NT2/D1 (cell line): ENCODE results near the gene NCKAP1.

Experiments used
- DNase-seq: peaks from one replicate; pipeline ENCODE4 v3.0.0-alpha.2; 2011; ENCODE audit warnings: low read depth, low spot score
- H3K27me3 ChIP-seq: 2 replicates; pipeline ENCODE4 v1.6.0; 2011; ENCODE audit warnings: mild to moderate bottlenecking; ENCODE audit not compliant: insufficient read length, insufficient read depth
- H3K36me3 ChIP-seq: 2 replicates; pipeline ENCODE4 v1.6.1; 2011; ENCODE audit warnings: mild to moderate bottlenecking, low read length, mixed read lengths; ENCODE audit not compliant: insufficient read depth, insufficient read length
- H3K4me1 ChIP-seq: 2 replicates; pipeline ENCODE4 v1.5.1; 2011; ENCODE audit not compliant: insufficient read depth, insufficient read length
- H3K4me3 ChIP-seq: 2 replicates; pipeline ENCODE4 v1.5.1; 2011; ENCODE audit warnings: low read depth; ENCODE audit not compliant: insufficient read length
- H3K9ac ChIP-seq: 2 replicates; pipeline ENCODE4 v1.6.0; 2011; ENCODE audit warnings: low read depth; ENCODE audit not compliant: insufficient read length
- H3K9me3 ChIP-seq: 2 replicates; pipeline ENCODE4 v1.5.1; 2011; ENCODE audit warnings: mild to moderate bottlenecking, low read length; ENCODE audit not compliant: insufficient read depth
- SUZ12 ChIP-seq: IDR thresholded peaks from 2 replicates; pipeline ENCODE4 v1.6.1; 2011; ENCODE audit not compliant: insufficient read length, insufficient read depth; ENCODE audit errors: extremely low read depth
- YY1 ChIP-seq: IDR thresholded peaks from 2 replicates; pipeline ENCODE4 v1.6.1; 2011; ENCODE audit not compliant: insufficient read length, insufficient read depth
- ZNF274 ChIP-seq: IDR thresholded peaks from 2 replicates; pipeline ENCODE4 v1.6.1; 2011; ENCODE audit warnings: mild to moderate bottlenecking, low read depth, low read length

The NCKAP1 gene

GRCh38 chr2:182866461-182867406, 171.5 kb downstream of the NCKAP1 start, which contains the start of gene FRZB:
TSS of gene FRZB (minus strand) at chr2:182866637. CDS start at chr2:182866552, 85 bp downstream.
- Histone ChIP-seq H3K9me3 (no peaks in the 10 kb centered on the region), H3K4me3 (peak within 1 kb of the TSS; percentile 54), H3K27me3 (peaks cover 32% of the 10 kb centered on the region), H3K4me1 (no peaks in the 10 kb centered on the region), H3K9ac (peak within 1 kb of the TSS; percentile 79), H3K36me3 (no peaks in the 10 kb centered on the region)
- TF ChIP-seq ZNF274, result no peak
- no peak for TF ChIP-seq SUZ12
- TF ChIP-seq YY1, result no peak
- peak; percentile 36 for DNase-seq

GRCh38 chr2:182866095-182866460, 172.2 kb downstream of the NCKAP1 start:
- Histone ChIP-seq H3K4me1 (no peaks in the 10 kb centered on the region), H3K9me3 (no peaks in the 10 kb centered on the region), H3K4me3 (peak overlapping the region; percentile 54), H3K9ac (peak overlapping the region; percentile 79), H3K27me3 (peaks cover 32% of the 10 kb centered on the region), H3K36me3 (no peaks in the 10 kb centered on the region)
- DNase-seq, result no peak
- no peak for TF ChIP-seq SUZ12
- no peak for TF ChIP-seq ZNF274
- no peak for TF ChIP-seq YY1

GRCh38 chr2:182864949-182865570, 173.2 kb downstream of the NCKAP1 start:
- Histone ChIP-seq H3K9me3 (no peaks in the 10 kb centered on the region), H3K4me3 (no peak overlapping the region), H3K4me1 (no peaks in the 10 kb centered on the region), H3K27me3 (peaks cover 32% of the 10 kb centered on the region), H3K9ac (no peak overlapping the region), H3K36me3 (no peaks in the 10 kb centered on the region)
- DNase-seq, result no peak
- no peak for TF ChIP-seq SUZ12
- no peak for TF ChIP-seq YY1
- TF ChIP-seq ZNF274, result no peak

GRCh38 chr2:182863642-182864041, 174.6 kb downstream of the NCKAP1 start:
- TF ChIP-seq SUZ12, result no peak
- no peak for TF ChIP-seq ZNF274
- TF ChIP-seq YY1, result no peak
- Histone ChIP-seq H3K4me3 (no peak overlapping the region), H3K9me3 (no peaks in the 10 kb centered on the region), H3K4me1 (no peaks in the 10 kb centered on the region), H3K36me3 (no peaks in the 10 kb centered on the region), H3K9ac (no peak overlapping the region), H3K27me3 (peaks cover 32% of the 10 kb centered on the region)
- DNase-seq, result no peak

GRCh38 chr2:182862091-182862490, 176.2 kb downstream of the NCKAP1 start:
- no peak for DNase-seq
- H3K9me3 ChIP-seq, result no peaks in the 10 kb centered on the region
- H3K36me3 ChIP-seq, result no peaks in the 10 kb centered on the region
- no peaks in the 10 kb centered on the region for H3K4me1 ChIP-seq
- TF ChIP-seq SUZ12 (no peak), YY1 (no peak), ZNF274 (no peak)
- no peak overlapping the region for H3K9ac ChIP-seq
- no peak overlapping the region for H3K4me3 ChIP-seq
- H3K27me3 ChIP-seq, result peaks cover 32% of the 10 kb centered on the region

GRCh38 chr2:182860858-182861257, 177.4 kb downstream of the NCKAP1 start:
- H3K9ac ChIP-seq, result no peak overlapping the region
- no peak for TF ChIP-seq ZNF274

More at GRCh38 chr2:182860858-182861257, 177.4 kb downstream of the NCKAP1 start:
- no peaks in the 10 kb centered on the region for H3K36me3 ChIP-seq
- DNase-seq, result no peak
- H3K27me3 ChIP-seq, result peaks cover 21% of the 10 kb centered on the region
- no peak overlapping the region for H3K4me3 ChIP-seq
- H3K9me3 ChIP-seq, result no peaks in the 10 kb centered on the region
- no peaks in the 10 kb centered on the region for H3K4me1 ChIP-seq
